ENCODE measurements around the gene MCOLN2. TPM values are rescaled to one million over a fixed set of nuclear protein-coding genes. Genes with fewer than 3 reads are reported as not detected.

Gene MCOLN2
- total and polyA plus RNA-seq, 4 donors = 0.16 to 0.28 (median 0.25) TPM; not detected in 1

- no peaks in the 10 kb centered on the region for H3K4me1 ChIP-seq (ENCODE audit: control insufficient read depth in 4 of 4, insufficient read depth in 4 of 4, low read length in 3 of 4)
- no peaks in the 10 kb centered on the region for H3K9me3 ChIP-seq (ENCODE audit: control insufficient read depth in 4 of 4, low read length in 3 of 4)
- H3K4me3 ChIP-seq (ENCODE audit: low read depth in 1 of 3, low read length in 3 of 3) = no peak overlapping the region
- H3K9ac ChIP-seq (ENCODE audit: low read depth in 1 of 2, low read length in 2 of 2) = no peak overlapping the region
- TF ChIP-seq FOXA1 (IDR thresholded peaks at IDR 0.05) (no peak), FOXA2 (IDR thresholded peaks at IDR 0.05) (no peak), JUND (IDR thresholded peaks at IDR 0.05) (no peak)
- no peak for DNase-seq (ENCODE audit: low spot score)
- H3K27me3 ChIP-seq (ENCODE audit: control insufficient read depth in 4 of 4, insufficient read depth in 4 of 4, low read length in 3 of 4) = no peaks in the 10 kb centered on the region
- no peak overlapping the region for H3K27ac ChIP-seq (ENCODE audit: low read depth in 1 of 2, low read length in 2 of 2)
- no peaks in the 10 kb centered on the region for H3K36me3 ChIP-seq (ENCODE audit: control insufficient read depth in 4 of 4, insufficient read depth in 3 of 4, low read depth in 1 of 4, low read length in 3 of 4)
- WGBS = 93% methylated on average over 7 of the region's 7 CpGs
These were observed 27.2 kb downstream of the MCOLN2 start for GRCh38 chr1:84969489-84970250.

GRCh38 chr1:84968865-84969264 is 28.0 kb downstream of the MCOLN2 start:
- 86% methylated on average over 3 of the region's 3 CpGs for WGBS
- DNase-seq (ENCODE audit: low spot score) = no peak
- no peak for TF ChIP-seq REST (IDR thresholded peaks at IDR 0.05)
- no peak for TF ChIP-seq JUND (IDR thresholded peaks at IDR 0.05)
- TF ChIP-seq HNF4A (conservative IDR thresholded peaks at IDR 0.05) = no peak
- no peak for TF ChIP-seq FOXA2 (IDR thresholded peaks at IDR 0.05)
- no peak for TF ChIP-seq FOXA1 (IDR thresholded peaks at IDR 0.05)
- TF ChIP-seq TAF1 (conservative IDR thresholded peaks at IDR 0.05) = no peak
- TF ChIP-seq GABPA (IDR thresholded peaks at IDR 0.05 in 1 of 2, conservative IDR thresholded peaks at IDR 0.05 in 1 of 2) = no peak
- no peak for TF ChIP-seq CTCF (IDR thresholded peaks at IDR 0.05; ENCODE audit: low read depth, low read length, missing input control)
- TF ChIP-seq ATF3 (IDR thresholded peaks at IDR 0.05) = no peak
- Histone ChIP-seq H3K9ac (ENCODE audit: low read depth in 1 of 2, low read length in 2 of 2) (no peak overlapping the region), H3K27ac (ENCODE audit: low read depth in 1 of 2, low read length in 2 of 2) (no peak overlapping the region), H3K4me1 (ENCODE audit: control insufficient read depth in 4 of 4, insufficient read depth in 4 of 4, low read length in 3 of 4) (no peaks in the 10 kb centered on the region), H3K27me3 (ENCODE audit: control insufficient read depth in 4 of 4, insufficient read depth in 4 of 4, low read length in 3 of 4) (no peaks in the 10 kb centered on the region), H3K36me3 (ENCODE audit: control insufficient read depth in 4 of 4, insufficient read depth in 3 of 4, low read depth in 1 of 4, low read length in 3 of 4) (no peaks in the 10 kb centered on the region), H3K9me3 (ENCODE audit: control insufficient read depth in 4 of 4, low read length in 3 of 4) (no peaks in the 10 kb centered on the region), H3K4me3 (ENCODE audit: low read depth in 1 of 3, low read length in 3 of 3) (no peak overlapping the region)

GRCh38 chr1:84968101-84968500 is 28.8 kb downstream of the MCOLN2 start:
- H3K27me3 ChIP-seq (ENCODE audit: control insufficient read depth in 4 of 4, insufficient read depth in 4 of 4, low read length in 3 of 4) = no peaks in the 10 kb centered on the region
- no peaks in the 10 kb centered on the region for H3K9me3 ChIP-seq (ENCODE audit: control insufficient read depth in 4 of 4, low read length in 3 of 4)
- H3K27ac ChIP-seq (ENCODE audit: low read depth in 1 of 2, low read length in 2 of 2) = no peak overlapping the region
- H3K36me3 ChIP-seq (ENCODE audit: control insufficient read depth in 4 of 4, insufficient read depth in 3 of 4, low read depth in 1 of 4, low read length in 3 of 4) = no peaks in the 10 kb centered on the region
- H3K9ac ChIP-seq (ENCODE audit: low read depth in 1 of 2, low read length in 2 of 2) = no peak overlapping the region
- 91% methylated on average over 1 of the region's 1 CpG for WGBS
- no peaks in the 10 kb centered on the region for H3K4me1 ChIP-seq (ENCODE audit: control insufficient read depth in 4 of 4, insufficient read depth in 4 of 4, low read length in 3 of 4)
- DNase-seq (ENCODE audit: low spot score) = no peak
- no peak overlapping the region for H3K4me3 ChIP-seq (ENCODE audit: low read depth in 1 of 3, low read length in 3 of 3)
- TF ChIP-seq JUND (IDR thresholded peaks at IDR 0.05) (no peak), CTCF (IDR thresholded peaks at IDR 0.05; ENCODE audit: low read depth, low read length, missing input control) (no peak), REST (IDR thresholded peaks at IDR 0.05) (no peak), MAX (IDR thresholded peaks at IDR 0.05) (no peak), HNF4G (IDR thresholded peaks at IDR 0.05) (no peak), NR2F2 (IDR thresholded peaks at IDR 0.05) (no peak), FOXA1 (IDR thresholded peaks at IDR 0.05) (no peak), EGR1 (IDR thresholded peaks at IDR 0.05; ENCODE audit: low read depth in 2 of 2) (no peak), ATF3 (IDR thresholded peaks at IDR 0.05) (no peak), TAF1 (conservative IDR thresholded peaks at IDR 0.05) (no peak)
